ENCODE measurements around the gene PPP1R3D.

- TF ChIP-seq POLR2A (IDR thresholded peaks at IDR 0.05): no peak
- TF ChIP-seq, protein P1, sequence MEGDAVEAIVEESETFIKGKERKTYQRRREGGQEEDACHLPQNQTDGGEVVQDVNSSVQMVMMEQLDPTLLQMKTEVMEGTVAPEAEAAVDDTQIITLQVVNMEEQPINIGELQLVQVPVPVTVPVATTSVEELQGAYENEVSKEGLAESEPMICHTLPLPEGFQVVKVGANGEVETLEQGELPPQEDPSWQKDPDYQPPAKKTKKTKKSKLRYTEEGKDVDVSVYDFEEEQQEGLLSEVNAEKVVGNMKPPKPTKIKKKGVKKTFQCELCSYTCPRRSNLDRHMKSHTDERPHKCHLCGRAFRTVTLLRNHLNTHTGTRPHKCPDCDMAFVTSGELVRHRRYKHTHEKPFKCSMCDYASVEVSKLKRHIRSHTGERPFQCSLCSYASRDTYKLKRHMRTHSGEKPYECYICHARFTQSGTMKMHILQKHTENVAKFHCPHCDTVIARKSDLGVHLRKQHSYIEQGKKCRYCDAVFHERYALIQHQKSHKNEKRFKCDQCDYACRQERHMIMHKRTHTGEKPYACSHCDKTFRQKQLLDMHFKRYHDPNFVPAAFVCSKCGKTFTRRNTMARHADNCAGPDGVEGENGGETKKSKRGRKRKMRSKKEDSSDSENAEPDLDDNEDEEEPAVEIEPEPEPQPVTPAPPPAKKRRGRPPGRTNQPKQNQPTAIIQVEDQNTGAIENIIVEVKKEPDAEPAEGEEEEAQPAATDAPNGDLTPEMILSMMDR (IDR thresholded peaks at IDR 0.05): no peak
These were observed 36.5 kb downstream of the PPP1R3D start for GRCh38 chr20:59903621-59904020.
